Breast epithelium (tissue), 4 donors: Measurements from ENCODE around the gene PTMS. TPM values are rescaled to one million over a fixed set of nuclear protein-coding genes. Genes with fewer than 3 reads are reported as not detected.

ENCODE experiments used
- DNase-seq, 2 donors: peaks; one replicate each; pipeline ENCODE4 v3.0.0-alpha.2; 2019; ENCODE audit warnings: low spot score in 2 of 2
- H3K27ac ChIP-seq, 2 donors: fragments of 200-600 bp; sonication (generic) in 1 of 2; one replicate each; pipeline ENCODE4 v1.5.1; 2016 to 2019; ENCODE audit warnings: mild to moderate bottlenecking in 1 of 2
- H3K27me3 ChIP-seq, 2 donors: fragments of 200-600 bp; sonication (generic) in 1 of 2; one replicate each; pipeline versions ENCODE4 v1.5.1 to v1.6.0; 2017 to 2019; ENCODE audit warnings: control low read depth in 1 of 2, mild to moderate bottlenecking in 1 of 2
- H3K36me3 ChIP-seq: fragments of 200-600 bp; one replicate; pipeline ENCODE4 v1.5.1; 2019
- H3K4me1 ChIP-seq, 2 donors: fragments of 200-600 bp; sonication (generic); one replicate each; pipeline ENCODE4 v1.5.1; 2016 to 2019; ENCODE audit warnings: control low read depth in 1 of 2
- H3K4me3 ChIP-seq, 3 donors: fragments of 200-600 bp; sonication (generic); 1 replicate in 2 of 3; 2 replicates in 1 of 3; pipeline ENCODE4 v1.5.1; 2016 to 2019; ENCODE audit warnings: mild to moderate bottlenecking in 3 of 3, moderate library complexity in 2 of 3
- H3K9me3 ChIP-seq, 2 donors: fragments of 200-600 bp; sonication (generic) in 1 of 2; one replicate each; pipeline ENCODE4 v1.5.1; 2016 to 2019; ENCODE audit warnings: control low read depth in 1 of 2
- POLR2A ChIP-seq: fragments of 450-650 bp; IDR thresholded peaks from one replicate; pipeline ENCODE4 v1.6.1; 2016; ENCODE audit warnings: antibody characterized with exemption, mild to moderate bottlenecking, moderate library complexity
- POLR2AphosphoS5 ChIP-seq, 3 donors: sonication (generic); formaldehyde crosslinking; IDR thresholded peaks; one replicate each; pipeline ENCODE4 v1.6.1; 2017; ENCODE audit warnings: antibody characterized with exemption in 3 of 3
- intact Hi-C: fragments of 100-400 bp; cut with DNase I; formaldehyde crosslinking; loops from one replicate; pipeline ENCODE4 v1.15.1; 2023; ENCODE audit warnings: low total_unique reads
- total RNA-seq, 3 donors: library from RNA; depleted of rRNA; stranded (reverse); fragments of >200 nt; gene quantifications; one replicate each; pipeline ENCODE4 v1.1.0, GENCODE V29; 2016
- TF ChIP-seq, protein P1 (sequence below), 3 donors: fragments of 450-650 bp; IDR thresholded peaks; one replicate each; pipeline ENCODE4 v1.5.1; 2016 to 2017; ENCODE audit warnings: antibody characterized with exemption in 3 of 3, mild to moderate bottlenecking in 3 of 3, moderate library complexity in 3 of 3

The PTMS gene
- total RNA-seq, 3 donors from 2014 or later, result 70.9 to 101 (median 85.8) TPM

DNA sequence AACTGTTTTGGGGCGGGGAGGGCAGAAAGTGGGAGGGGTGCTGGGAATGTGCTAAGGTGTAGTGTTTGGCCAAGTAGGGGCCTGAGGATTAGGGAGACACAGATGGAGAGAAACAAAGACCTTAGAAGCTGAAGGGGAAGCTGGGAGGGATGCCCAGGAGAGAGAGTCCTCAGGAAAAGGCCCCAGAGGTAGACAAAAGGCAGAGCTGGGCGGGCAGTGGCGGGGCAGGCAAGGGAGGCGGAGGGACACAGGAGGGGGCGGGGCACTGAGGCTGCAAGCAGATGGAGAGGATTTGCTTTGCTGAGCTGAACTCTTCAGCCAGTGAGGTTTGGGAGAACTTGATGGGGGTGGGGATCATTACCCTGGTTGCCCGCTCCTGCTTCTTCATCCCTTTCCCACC lies 2.8 kb downstream of the PTMS start:
- DNase-seq, result peak in 1 of 2 donors; percentile 29
- Histone ChIP-seq H3K4me1 (peaks cover 11 to 23% of the 10 kb centered on the region in 2 donors), H3K9me3 (no peaks in the 10 kb centered on the region), H3K27me3 (no peaks in the 10 kb centered on the region), H3K27ac (peak overlapping the region; percentile 95 to 100), H3K4me3 (peak overlapping the region in 2 of 3 donors; percentile 75 to 99), H3K36me3 (no peaks in the 10 kb centered on the region)
- TF ChIP-seq POLR2AphosphoS5 (IDR thresholded peaks at IDR 0.05) (no peak), POLR2A (no peak)
- TF ChIP-seq, protein P1, sequence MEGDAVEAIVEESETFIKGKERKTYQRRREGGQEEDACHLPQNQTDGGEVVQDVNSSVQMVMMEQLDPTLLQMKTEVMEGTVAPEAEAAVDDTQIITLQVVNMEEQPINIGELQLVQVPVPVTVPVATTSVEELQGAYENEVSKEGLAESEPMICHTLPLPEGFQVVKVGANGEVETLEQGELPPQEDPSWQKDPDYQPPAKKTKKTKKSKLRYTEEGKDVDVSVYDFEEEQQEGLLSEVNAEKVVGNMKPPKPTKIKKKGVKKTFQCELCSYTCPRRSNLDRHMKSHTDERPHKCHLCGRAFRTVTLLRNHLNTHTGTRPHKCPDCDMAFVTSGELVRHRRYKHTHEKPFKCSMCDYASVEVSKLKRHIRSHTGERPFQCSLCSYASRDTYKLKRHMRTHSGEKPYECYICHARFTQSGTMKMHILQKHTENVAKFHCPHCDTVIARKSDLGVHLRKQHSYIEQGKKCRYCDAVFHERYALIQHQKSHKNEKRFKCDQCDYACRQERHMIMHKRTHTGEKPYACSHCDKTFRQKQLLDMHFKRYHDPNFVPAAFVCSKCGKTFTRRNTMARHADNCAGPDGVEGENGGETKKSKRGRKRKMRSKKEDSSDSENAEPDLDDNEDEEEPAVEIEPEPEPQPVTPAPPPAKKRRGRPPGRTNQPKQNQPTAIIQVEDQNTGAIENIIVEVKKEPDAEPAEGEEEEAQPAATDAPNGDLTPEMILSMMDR (IDR thresholded peaks at IDR 0.05), result no peak
- intact Hi-C loops, result no loop called here

DNA sequence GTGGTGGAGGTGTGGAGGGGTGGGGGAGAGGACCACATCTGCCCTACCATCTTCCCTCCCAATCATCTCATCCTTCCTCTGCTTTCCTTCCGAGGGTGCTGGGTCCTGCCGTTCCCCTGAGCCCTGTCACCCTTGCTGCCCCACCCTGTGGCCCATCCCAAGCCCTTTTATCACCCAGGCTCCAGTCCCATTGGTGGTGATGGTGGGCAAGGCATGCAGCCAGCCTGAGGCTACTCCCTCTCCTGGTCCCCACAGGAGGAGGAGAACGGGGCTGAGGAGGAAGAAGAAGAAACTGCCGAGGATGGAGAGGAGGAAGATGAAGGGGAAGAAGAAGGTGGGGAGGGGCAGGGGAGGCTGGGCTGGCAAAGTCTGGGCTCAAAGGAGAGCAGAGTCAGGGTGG lies 3.5 kb downstream of the PTMS start:
- intact Hi-C loops, result no loop called here
- no peaks in the 10 kb centered on the region for H3K27me3 ChIP-seq
- no peak overlapping the region for H3K4me3 ChIP-seq
- peaks cover 11 to 23% of the 10 kb centered on the region in 2 donors for H3K4me1 ChIP-seq
- TF ChIP-seq, protein P1 (IDR thresholded peaks at IDR 0.05), result no peak
- TF ChIP-seq POLR2AphosphoS5 (IDR thresholded peaks at IDR 0.05) (no peak), POLR2A (no peak)
- no peak for DNase-seq
- H3K36me3 ChIP-seq, result no peaks in the 10 kb centered on the region
- no peaks in the 10 kb centered on the region for H3K9me3 ChIP-seq
- H3K27ac ChIP-seq, result peak overlapping the region; percentile 95 to 100

DNA sequence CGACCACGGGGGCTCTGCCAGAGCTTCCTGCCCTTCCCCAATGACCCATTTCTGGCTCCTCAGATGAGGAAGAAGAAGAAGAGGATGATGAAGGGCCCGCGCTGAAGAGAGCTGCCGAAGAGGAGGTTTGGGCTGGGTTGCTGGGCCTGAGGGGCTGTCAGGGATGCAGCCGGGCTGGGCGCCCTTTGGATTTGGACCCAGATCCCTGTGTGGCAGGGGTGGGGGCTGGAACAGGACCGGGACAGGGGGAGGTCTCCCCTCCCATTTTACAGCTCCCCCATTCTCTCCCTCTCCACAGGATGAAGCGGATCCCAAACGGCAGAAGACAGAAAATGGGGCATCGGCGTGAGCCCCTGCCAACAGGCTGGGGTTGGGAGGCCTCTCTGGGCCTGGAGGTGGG lies 3.9 kb downstream of the PTMS start:
- no peak overlapping the region for H3K4me3 ChIP-seq
- H3K36me3 ChIP-seq, result no peaks in the 10 kb centered on the region
- H3K9me3 ChIP-seq, result no peaks in the 10 kb centered on the region
- TF ChIP-seq POLR2A (no peak), POLR2AphosphoS5 (IDR thresholded peaks at IDR 0.05) (no peak)
- TF ChIP-seq, protein P1 (IDR thresholded peaks at IDR 0.05), result no peak
- H3K27ac ChIP-seq, result peak overlapping the region; percentile 9 to 60
- DNase-seq, result no peak
- H3K4me1 ChIP-seq, result peaks cover 11 to 23% of the 10 kb centered on the region in 2 donors
- H3K27me3 ChIP-seq, result no peaks in the 10 kb centered on the region
- intact Hi-C loops, result no loop called here

DNA sequence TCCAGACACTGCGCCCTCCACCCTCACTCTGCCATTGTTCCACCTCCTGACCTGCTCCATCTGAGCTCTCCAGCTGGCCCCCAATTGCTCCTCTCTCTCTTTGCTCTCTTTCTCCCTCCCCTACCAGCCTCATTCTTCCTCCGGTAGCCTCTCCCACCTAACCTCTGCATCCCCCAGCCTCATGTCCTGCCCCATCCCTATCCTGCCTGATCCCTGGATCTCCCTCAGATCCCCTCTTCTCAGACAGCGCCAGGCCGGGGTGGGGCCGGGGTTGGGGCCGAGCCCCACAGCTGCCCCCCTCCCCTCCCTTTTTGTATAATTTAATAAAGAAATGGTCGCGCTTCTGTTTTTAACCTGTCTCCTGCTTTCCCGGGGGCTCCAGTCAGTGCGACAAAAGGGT lies 4.4 kb downstream of the PTMS start:
- intact Hi-C loops, result no loop called here
- no peak for DNase-seq
- H3K36me3 ChIP-seq, result no peaks in the 10 kb centered on the region
- no peaks in the 10 kb centered on the region for H3K27me3 ChIP-seq
- peak overlapping the region; percentile 9 to 60 for H3K27ac ChIP-seq
- H3K4me1 ChIP-seq, result peaks cover 7 to 23% of the 10 kb centered on the region in 2 donors
- TF ChIP-seq POLR2AphosphoS5 (IDR thresholded peaks at IDR 0.05) (no peak), POLR2A (no peak)
- TF ChIP-seq, protein P1 (IDR thresholded peaks at IDR 0.05), result no peak
- no peaks in the 10 kb centered on the region for H3K9me3 ChIP-seq
- H3K4me3 ChIP-seq, result no peak overlapping the region

DNA sequence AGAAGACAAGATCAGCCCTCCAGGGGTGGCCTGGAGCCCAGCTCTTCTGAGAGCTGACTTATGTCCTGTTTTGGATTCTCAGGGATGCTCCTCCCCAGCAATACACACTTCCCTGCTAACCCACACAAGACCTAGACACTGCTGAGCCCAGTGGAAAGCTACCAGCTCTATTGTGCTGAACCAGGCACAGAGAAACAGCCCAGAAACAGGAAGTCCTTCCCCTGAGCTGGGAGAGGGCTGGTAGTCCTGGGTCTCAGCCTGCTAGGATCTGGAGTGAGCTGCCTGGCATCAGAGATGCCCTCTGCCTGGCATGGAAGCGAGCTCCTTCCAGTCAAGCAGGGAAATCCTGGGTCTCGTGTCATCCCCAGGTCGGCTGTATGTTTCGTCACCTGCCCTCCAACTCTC lies 4.9 kb downstream of the PTMS start:
- H3K9me3 ChIP-seq, result no peaks in the 10 kb centered on the region
- H3K36me3 ChIP-seq, result no peaks in the 10 kb centered on the region
- peak in 1 of 2 donors; percentile 24 for DNase-seq
- peak overlapping the region; percentile 9 to 60 for H3K27ac ChIP-seq
- TF ChIP-seq POLR2AphosphoS5 (IDR thresholded peaks at IDR 0.05), result no peak
- TF ChIP-seq, protein P1 (IDR thresholded peaks at IDR 0.05), result no peak
- no peak for TF ChIP-seq POLR2A
- H3K4me1 ChIP-seq, result peaks cover 4 to 23% of the 10 kb centered on the region in 2 donors
- intact Hi-C loops, result no loop called here
- H3K4me3 ChIP-seq, result no peak overlapping the region
- H3K27me3 ChIP-seq, result no peaks in the 10 kb centered on the region
